ENCODE measurements around the gene BCL11B. TPM values are rescaled to one million over a fixed set of nuclear protein-coding genes. Genes with fewer than 3 reads are reported as not detected.

BCL11B gene
- total and polyA plus RNA-seq, 2 of the 8 experiments (the other 6 are each of a cell fraction or from before 2014, with no cell fraction given), result 0.63 to 5.9 TPM

DNA sequence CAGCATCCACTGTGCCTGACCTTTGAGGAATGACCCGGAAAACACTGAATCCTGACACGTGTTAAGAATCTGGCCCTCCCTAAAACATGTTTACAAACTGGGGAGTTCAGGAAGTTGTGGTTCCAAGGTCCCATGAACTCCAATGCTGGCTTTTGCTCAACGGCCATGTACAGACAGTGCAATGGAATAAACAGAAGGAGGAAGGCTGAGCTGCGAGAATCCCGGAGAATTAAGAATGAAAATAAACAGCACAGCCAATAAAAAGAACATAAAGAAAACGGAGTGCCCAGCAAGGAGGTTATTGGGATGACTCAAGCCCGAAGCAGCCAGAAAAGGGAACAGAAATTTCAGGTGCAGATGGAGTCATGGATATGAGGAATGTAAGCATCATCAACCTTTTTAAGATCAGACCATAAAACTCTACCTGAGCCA, 32.3 kb downstream of the BCL11B start:
- Histone ChIP-seq H4K20me1 (replicated peaks in 1 of 2; ENCODE audit: control insufficient read depth in 1 of 2, insufficient read depth in 2 of 2, low read length in 2 of 2) (no peaks in the 10 kb centered on the region), H3K36me3 (ENCODE audit: control insufficient read depth in 2 of 4, insufficient read depth in 4 of 4, low read length in 3 of 4) (no peaks in the 10 kb centered on the region), H3K79me2 (ENCODE audit: control insufficient read depth in 1 of 2, insufficient read depth in 2 of 2, low read length in 2 of 2) (peaks cover 0 to 71% of the 10 kb centered on the region in 2 experiments; a peak in 3 of 4 replicates), H3K56ac (replicated peaks; ENCODE audit: insufficient read length, low read depth, low read length) (no peak overlapping the region), H3K4me3 (ENCODE audit: extremely low read depth in 1 of 4, insufficient read depth in 2 of 4, low read depth in 3 of 4, low read length in 4 of 4) (no peak overlapping the region), H3K9ac (replicated peaks in 1 of 4; ENCODE audit: extremely low read depth in 1 of 4, low read depth in 3 of 4, low read length in 3 of 4) (no peak overlapping the region), H2BK12ac (ENCODE audit: low read depth, low read length) (no peak overlapping the region), H2BK120ac (replicated peaks; ENCODE audit: low read depth, low read length) (no peak overlapping the region), H3K27me3 (replicated peaks in 1 of 4; ENCODE audit: control insufficient read depth in 3 of 4, extremely low read depth in 1 of 4, insufficient read depth in 3 of 4, low read length in 3 of 4) (no peaks in the 10 kb centered on the region), H3K18ac (ENCODE audit: extremely low read depth, low read length) (no peak overlapping the region), H2AK5ac (ENCODE audit: low read depth, low read length) (no peak overlapping the region), H4K5ac (ENCODE audit: insufficient read length, low read depth, low read length) (no peak overlapping the region), H3K23ac (ENCODE audit: insufficient read length) (no peak overlapping the region), H3K79me1 (ENCODE audit: low read depth, low read length) (no peaks in the 10 kb centered on the region; the same call in 1 of the 2 replicates), H2AFZ (ENCODE audit: low read length) (no peak overlapping the region), H3K4me2 (ENCODE audit: insufficient read depth in 1 of 2, low read depth in 2 of 2, low read length in 2 of 2) (no peak overlapping the region), H3K4ac (replicated peaks; ENCODE audit: insufficient read length, low read depth, low read length) (no peak overlapping the region), H3K14ac (ENCODE audit: insufficient read length) (no peak overlapping the region), H2BK15ac (ENCODE audit: low read length) (no peak overlapping the region), H3K9me3 (ENCODE audit: insufficient read depth in 2 of 2, low read depth in 1 of 2, low read length in 1 of 2) (no peaks in the 10 kb centered on the region), H2BK5ac (ENCODE audit: low read depth, low read length) (no peak overlapping the region), H2BK20ac (ENCODE audit: low read length) (no peak overlapping the region), H3K23me2 (ENCODE audit: low read depth, low read length) (no peaks in the 10 kb centered on the region), H4K8ac (ENCODE audit: extremely low read depth, insufficient read depth, low read length) (no peak overlapping the region), H3K4me1 (replicated peaks in 1 of 4; ENCODE audit: control insufficient read depth in 3 of 4, insufficient read depth in 4 of 4, low read length in 3 of 4) (peaks cover 8 to 34% (median 31%) of the 10 kb centered on the region in 4 experiments), H4K91ac (replicated peaks; ENCODE audit: insufficient read length, low read length) (no peak overlapping the region), H3K27ac (ENCODE audit: low read depth, low read length) (no peak overlapping the region)
- FAIRE-seq (no peak), DNase-seq (ENCODE audit: low read depth in 1 of 2, low spot score in 2 of 2) (no peak)
- POLR2A ChIA-PET (ENCODE audit: partially characterized antibody), result interaction anchor here (1.4 kb wide), 1 partner anchor 16 kb away, joined by 4 read pairs; no protein-coding TSS in a partner anchor
- 81% methylated on average over 7 of the region's 7 CpGs; no CpG with 5 or more reads in 1 of the 2 experiments for WGBS, 2 experiments (ENCODE audit: extremely low coverage in 1 of 2, insufficient coverage in 1 of 2, insufficient read length in 1 of 2, insufficient replicate concordance in 2 of 2, low coverage in 1 of 2, low lambda C conversion rate in 2 of 2, missing lambda C conversion rate in 1 of 2)
- CTCF ChIA-PET (ENCODE audit: partially characterized antibody), result interaction anchor here (1.0 to 2.3 kb wide), 4 partner anchors 8 to 37 kb away, joined by 3 to 9 read pairs (median 6); no protein-coding TSS in a partner anchor
- TF ChIP-seq SP4 (IDR thresholded peaks at IDR 0.05; ENCODE audit: low read length) (no peak), KDM1A (IDR thresholded peaks at IDR 0.05; ENCODE audit: borderline replicate concordance, low read length) (no peak), EP300 (IDR thresholded peaks at IDR 0.05; ENCODE audit: borderline replicate concordance in 1 of 2, low read depth in 2 of 2, low read length in 2 of 2) (no peak), JUN (IDR thresholded peaks at IDR 0.05; ENCODE audit: low read depth, low read length) (no peak), GABPA (IDR thresholded peaks at IDR 0.05; ENCODE audit: borderline replicate concordance, insufficient read depth, low read length) (no peak), RFX5 (IDR thresholded peaks at IDR 0.05; ENCODE audit: borderline replicate concordance, low read depth, low read length) (no peak), RBBP5 (IDR thresholded peaks at IDR 0.05; ENCODE audit: borderline replicate concordance, low read depth, low read length) (no peak), KDM5A (IDR thresholded peaks at IDR 0.05; ENCODE audit: low read length) (no peak), BACH1 (IDR thresholded peaks at IDR 0.05; ENCODE audit: low read length) (no peak), RNF2 (IDR thresholded peaks at IDR 0.05; ENCODE audit: borderline replicate concordance, low read depth, low read length, missing control alignments, poor library complexity, severe bottlenecking) (no peak), ZNF274 (IDR thresholded peaks at IDR 0.05; ENCODE audit: borderline replicate concordance, extremely low read depth, low read length) (no peak), SRF (IDR thresholded peaks at IDR 0.05; ENCODE audit: low read depth, low read length) (no peak), SIN3A (conservative IDR thresholded peaks at IDR 0.05 in 1 of 2, IDR thresholded peaks at IDR 0.05 in 1 of 2; ENCODE audit: low read depth in 1 of 2, low read length in 2 of 2) (no peak), SP2 (IDR thresholded peaks at IDR 0.05; ENCODE audit: low read length) (no peak)

All from H1 (cell line).